ENCODE measurements around the gene SCFD2. TPM values are rescaled to one million over a fixed set of nuclear protein-coding genes. Genes with fewer than 3 reads are reported as not detected.

The SCFD2 gene
- total RNA-seq, 4 donors from 2014 or later = 8.9 to 16.0 (median 14.8) TPM

DNA sequence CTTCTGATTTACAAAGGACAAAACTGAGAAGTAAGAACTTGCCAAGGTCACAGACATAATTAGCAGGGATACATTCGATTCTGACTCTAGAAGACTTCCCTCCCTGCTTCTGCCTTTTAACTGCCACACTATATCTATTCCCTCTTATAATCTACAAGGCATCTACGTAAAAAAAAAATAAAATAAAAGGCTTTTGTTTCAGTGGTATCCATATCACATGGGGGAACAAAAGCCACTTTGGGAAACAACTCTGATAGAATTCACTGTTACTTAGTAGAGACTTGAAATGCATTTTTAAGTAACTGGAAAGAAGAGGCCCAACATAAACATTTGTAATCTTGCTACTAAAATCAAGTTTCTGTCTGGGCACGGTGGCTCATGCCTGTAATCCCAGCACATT, 247.2 kb downstream of the SCFD2 start:
- Histone ChIP-seq H3K27me3 (no peaks in the 10 kb centered on the region), H3K27ac (no peak overlapping the region), H3K4me1 (peaks cover 18 to 22% of the 10 kb centered on the region in 2 donors), H3K4me3 (no peak overlapping the region), H3K36me3 (no peaks in the 10 kb centered on the region), H3K9me3 (no peaks in the 10 kb centered on the region)
- no peak for DNase-seq
- intact Hi-C loops (cut with DNase I; ENCODE audit: low total_unique reads) (no loop called here), in situ Hi-C loops (cut with MboI; ENCODE audit: low sequenced_read_pairs in 4 of 4) (no loop called here)
- TF ChIP-seq POLR2A (IDR thresholded peaks at IDR 0.05) = no peak
- TF ChIP-seq, protein P1, sequence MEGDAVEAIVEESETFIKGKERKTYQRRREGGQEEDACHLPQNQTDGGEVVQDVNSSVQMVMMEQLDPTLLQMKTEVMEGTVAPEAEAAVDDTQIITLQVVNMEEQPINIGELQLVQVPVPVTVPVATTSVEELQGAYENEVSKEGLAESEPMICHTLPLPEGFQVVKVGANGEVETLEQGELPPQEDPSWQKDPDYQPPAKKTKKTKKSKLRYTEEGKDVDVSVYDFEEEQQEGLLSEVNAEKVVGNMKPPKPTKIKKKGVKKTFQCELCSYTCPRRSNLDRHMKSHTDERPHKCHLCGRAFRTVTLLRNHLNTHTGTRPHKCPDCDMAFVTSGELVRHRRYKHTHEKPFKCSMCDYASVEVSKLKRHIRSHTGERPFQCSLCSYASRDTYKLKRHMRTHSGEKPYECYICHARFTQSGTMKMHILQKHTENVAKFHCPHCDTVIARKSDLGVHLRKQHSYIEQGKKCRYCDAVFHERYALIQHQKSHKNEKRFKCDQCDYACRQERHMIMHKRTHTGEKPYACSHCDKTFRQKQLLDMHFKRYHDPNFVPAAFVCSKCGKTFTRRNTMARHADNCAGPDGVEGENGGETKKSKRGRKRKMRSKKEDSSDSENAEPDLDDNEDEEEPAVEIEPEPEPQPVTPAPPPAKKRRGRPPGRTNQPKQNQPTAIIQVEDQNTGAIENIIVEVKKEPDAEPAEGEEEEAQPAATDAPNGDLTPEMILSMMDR (IDR thresholded peaks at IDR 0.05 in 4 of 5, conservative IDR thresholded peaks at IDR 0.05 in 1 of 5) = no peak
- ATAC-seq = no peak

DNA sequence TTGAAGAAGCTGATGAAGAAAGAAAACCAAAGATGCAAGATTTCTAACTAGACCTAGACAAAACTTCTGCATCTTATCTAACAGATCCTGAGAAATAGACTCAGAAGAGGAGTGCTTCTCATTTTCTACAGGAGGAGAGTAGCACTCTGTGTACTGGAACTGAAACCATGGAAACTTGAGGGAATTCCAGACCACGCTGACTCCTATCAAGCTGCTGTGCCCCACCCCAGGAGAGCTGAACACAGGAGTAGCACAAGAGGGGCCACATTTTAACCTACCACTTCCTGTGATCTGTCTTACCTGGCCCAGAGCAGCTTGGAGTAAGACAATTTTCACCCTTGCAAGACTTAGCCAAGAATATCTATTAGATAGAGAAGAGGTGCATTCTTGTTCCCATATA, 248.9 kb downstream of the SCFD2 start:
- intact Hi-C loops (cut with DNase I; ENCODE audit: low total_unique reads) = no loop called here
- H3K4me3 ChIP-seq = no peak overlapping the region
- H3K27me3 ChIP-seq = no peaks in the 10 kb centered on the region
- in situ Hi-C loops (cut with MboI; ENCODE audit: low sequenced_read_pairs in 4 of 4) = no loop called here
- H3K36me3 ChIP-seq = no peaks in the 10 kb centered on the region
- no peaks in the 10 kb centered on the region for H3K9me3 ChIP-seq
- no peak overlapping the region for H3K27ac ChIP-seq
- peaks cover 22 to 24% of the 10 kb centered on the region in 2 donors for H3K4me1 ChIP-seq
- DNase-seq (no peak), ATAC-seq (no peak)
- TF ChIP-seq POLR2A (IDR thresholded peaks at IDR 0.05) = no peak
- TF ChIP-seq, protein P1 (IDR thresholded peaks at IDR 0.05 in 4 of 5, conservative IDR thresholded peaks at IDR 0.05 in 1 of 5) = no peak

DNA sequence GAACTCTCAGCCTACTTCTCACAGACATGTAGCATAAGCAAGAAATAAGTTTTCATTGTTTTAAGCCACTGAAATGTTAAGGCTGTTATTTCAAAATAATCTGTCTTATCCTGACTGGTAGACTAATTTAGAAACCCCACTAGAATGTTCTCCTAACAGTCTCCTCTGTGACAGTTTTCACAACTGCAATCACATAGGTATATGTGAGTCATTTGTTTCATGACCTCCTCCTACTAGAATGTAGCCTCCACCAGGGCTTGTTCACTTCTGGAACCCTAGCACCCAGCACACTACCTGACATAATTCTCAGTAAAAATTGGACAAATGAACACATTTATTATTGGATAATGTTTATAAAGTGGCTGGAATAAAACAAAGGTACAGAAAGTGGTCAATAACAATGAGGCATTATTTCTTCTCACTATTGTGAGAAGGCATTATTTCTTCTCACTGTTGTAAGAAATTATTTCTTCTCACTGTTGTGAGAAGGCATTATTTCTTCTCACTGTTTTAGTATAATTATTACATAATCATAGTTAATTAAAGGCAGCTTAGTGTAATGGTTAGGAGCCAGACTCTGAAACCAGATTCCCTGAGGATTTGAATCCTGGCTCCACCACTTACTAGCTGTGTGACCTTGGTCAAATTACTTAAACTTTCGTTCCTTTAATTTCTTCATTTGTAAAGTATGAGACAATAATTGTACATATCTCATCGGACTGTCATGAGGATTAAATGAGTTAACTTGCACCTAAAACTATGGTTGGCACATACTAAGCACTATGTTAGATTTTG, 252.2 kb downstream of the SCFD2 start:
- H3K9me3 ChIP-seq = peaks cover 0 to 5% (median 0%) of the 10 kb centered on the region in 3 donors
- ATAC-seq (peak in 1 of 2 donors; percentile 47), DNase-seq (no peak)
- peaks cover 0 to 6% of the 10 kb centered on the region in 2 donors for H3K4me1 ChIP-seq
- TF ChIP-seq, protein P1 (IDR thresholded peaks at IDR 0.05 in 4 of 5, conservative IDR thresholded peaks at IDR 0.05 in 1 of 5) = no peak
- no peak for TF ChIP-seq POLR2A (IDR thresholded peaks at IDR 0.05)
- H3K4me3 ChIP-seq = no peak overlapping the region
- no peak overlapping the region for H3K27ac ChIP-seq
- no peaks in the 10 kb centered on the region for H3K36me3 ChIP-seq
- intact Hi-C loops (cut with DNase I; ENCODE audit: low total_unique reads) (no loop called here), in situ Hi-C loops (cut with MboI; ENCODE audit: low sequenced_read_pairs in 4 of 4) (no loop called here)
- no peaks in the 10 kb centered on the region for H3K27me3 ChIP-seq

DNA sequence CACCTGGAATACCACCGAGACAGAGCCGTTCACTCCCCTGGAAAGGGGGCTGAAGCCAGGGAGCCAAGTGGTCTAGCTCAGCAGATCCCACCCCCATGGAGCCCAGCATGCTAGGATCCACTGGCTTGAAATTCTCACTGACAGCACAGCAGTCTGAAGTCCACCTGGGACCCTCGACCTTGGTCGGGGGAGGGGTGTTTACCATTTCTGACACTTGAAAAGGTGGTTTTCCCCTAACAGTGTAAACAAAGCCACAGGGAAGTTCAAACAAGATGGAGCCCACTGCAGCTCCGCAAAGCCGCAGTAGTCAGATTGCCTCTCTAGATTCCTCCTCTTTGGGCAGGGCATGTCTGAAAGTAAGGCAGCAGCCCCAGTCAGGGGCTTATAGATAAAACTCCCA, 260.5 kb downstream of the SCFD2 start:
- TF ChIP-seq POLR2A (IDR thresholded peaks at IDR 0.05) = no peak
- Histone ChIP-seq H3K9me3 (peaks cover 0 to 4% (median 0%) of the 10 kb centered on the region in 3 donors), H3K27ac (no peak overlapping the region), H3K4me1 (no peaks in the 10 kb centered on the region), H3K4me3 (no peak overlapping the region), H3K36me3 (no peaks in the 10 kb centered on the region), H3K27me3 (no peaks in the 10 kb centered on the region)
- intact Hi-C loops (cut with DNase I; ENCODE audit: low total_unique reads) = no loop called here
- no peak for ATAC-seq
- in situ Hi-C loops (cut with MboI; ENCODE audit: low sequenced_read_pairs in 4 of 4) = no loop called here
- no peak for DNase-seq

DNA sequence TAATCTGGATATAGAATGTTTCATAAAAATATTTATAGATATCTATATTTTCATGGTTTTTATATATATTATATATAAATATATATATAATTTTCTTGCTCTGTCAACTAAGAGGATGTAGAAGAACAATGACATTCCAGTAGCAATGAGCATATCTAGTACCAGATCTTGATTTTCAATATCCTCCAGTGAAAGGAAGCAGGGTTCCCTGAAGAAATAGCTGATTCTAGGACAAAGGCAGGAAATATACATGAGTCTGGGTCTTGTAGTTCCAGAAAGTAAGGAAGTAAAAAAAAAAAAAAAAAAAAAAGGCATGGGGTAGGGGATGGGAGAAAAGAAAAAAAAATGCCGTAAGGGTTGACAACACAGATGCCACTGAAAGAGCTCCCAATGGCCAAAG, 262.4 kb downstream of the SCFD2 start:
- no peaks in the 10 kb centered on the region for H3K9me3 ChIP-seq
- peak in 1 of 2 donors; percentile 58 for ATAC-seq
- intact Hi-C loops (cut with DNase I; ENCODE audit: low total_unique reads) = no loop called here

More for the DNA sequence above, 262.4 kb downstream of the SCFD2 start:
- DNase-seq = no peak
- no peaks in the 10 kb centered on the region for H3K4me1 ChIP-seq
- no peaks in the 10 kb centered on the region for H3K27me3 ChIP-seq
- TF ChIP-seq POLR2A (IDR thresholded peaks at IDR 0.05) = no peak
- TF ChIP-seq, protein P1 (IDR thresholded peaks at IDR 0.05 in 4 of 5, conservative IDR thresholded peaks at IDR 0.05 in 1 of 5) = no peak
- in situ Hi-C loops (cut with MboI; ENCODE audit: low sequenced_read_pairs in 4 of 4) = no loop called here
- peak overlapping the region in 1 of 4 donors; percentile 29 for H3K27ac ChIP-seq
- H3K4me3 ChIP-seq = no peak overlapping the region
- H3K36me3 ChIP-seq = no peaks in the 10 kb centered on the region
